ENCODE measurements around the gene IL10.
"Not testable (repeated sequence)": the region's sequence is repeated elsewhere in the genome, so short reads cannot be mapped to it uniquely, and the experiment has no call there.

Gene IL10

GRCh38 chr1:206765771-206766170, 6.5 kb downstream of the IL10 start:
- not testable (repeated sequence) for DNase-seq (ENCODE audit: low spot score)

- DNase-seq (ENCODE audit: low spot score): not testable (repeated sequence)
Observed at GRCh38 chr1:206762741-206763364, 9.4 kb downstream of the IL10 start.

- DNase-seq (ENCODE audit: low spot score): no peak
Observed at GRCh38 chr1:206761159-206761768, 11.0 kb downstream of the IL10 start.

- DNase-seq (ENCODE audit: low spot score): no peak
Observed at GRCh38 chr1:206760590-206760989, 11.7 kb downstream of the IL10 start.

- peak; percentile 80 for DNase-seq (ENCODE audit: low spot score)
Observed at GRCh38 chr1:206757524-206758266, 14.6 kb downstream of the IL10 start.

GRCh38 chr1:206754011-206754410, 18.3 kb downstream of the IL10 start:
- DNase-seq (ENCODE audit: low spot score): no peak

- DNase-seq (ENCODE audit: low spot score): no peak
Observed at GRCh38 chr1:206753141-206753540, 19.2 kb downstream of the IL10 start.

GRCh38 chr1:206752481-206752880, 19.8 kb downstream of the IL10 start:
- DNase-seq (ENCODE audit: low spot score): no peak

- no peak for DNase-seq (ENCODE audit: low spot score)
Observed at GRCh38 chr1:206751891-206752290, 20.4 kb downstream of the IL10 start.

- no peak for DNase-seq (ENCODE audit: low spot score)
Observed at GRCh38 chr1:206748348-206749030, 23.8 kb downstream of the IL10 start.

GRCh38 chr1:206745301-206745700, 27.0 kb downstream of the IL10 start:
- DNase-seq (ENCODE audit: low spot score): no peak

GRCh38 chr1:206744683-206745082, 27.6 kb downstream of the IL10 start:
- DNase-seq (ENCODE audit: low spot score): peak; percentile 70

GRCh38 chr1:206742719-206743383, 29.4 kb downstream of the IL10 start:
- peak; percentile 49 for DNase-seq (ENCODE audit: low spot score)

- no peak for DNase-seq (ENCODE audit: low spot score)
Observed at GRCh38 chr1:206741142-206741701, 31.1 kb downstream of the IL10 start.

GRCh38 chr1:206739411-206740076, 32.8 kb downstream of the IL10 start:
- peak; percentile 87 for DNase-seq (ENCODE audit: low spot score)

GRCh38 chr1:206738370-206739366, 33.6 kb downstream of the IL10 start:
- DNase-seq (ENCODE audit: low spot score): no peak

- peak; percentile 59 for DNase-seq (ENCODE audit: low spot score)
Observed at GRCh38 chr1:206737729-206738201, 34.5 kb downstream of the IL10 start.

GRCh38 chr1:206736878-206737728, 35.2 kb downstream of the IL10 start:
- peak; percentile 68 for DNase-seq (ENCODE audit: low spot score)

GRCh38 chr1:206735553-206736031, 36.7 kb downstream of the IL10 start:
- no peak for DNase-seq (ENCODE audit: low spot score)
